ENCODE results near the gene ROR2. TPM values are rescaled to one million over a fixed set of nuclear protein-coding genes. Genes with fewer than 3 reads are reported as not detected.

The ROR2 gene
- total RNA-seq, 2 experiments from 2014 or later: not detected

DNA sequence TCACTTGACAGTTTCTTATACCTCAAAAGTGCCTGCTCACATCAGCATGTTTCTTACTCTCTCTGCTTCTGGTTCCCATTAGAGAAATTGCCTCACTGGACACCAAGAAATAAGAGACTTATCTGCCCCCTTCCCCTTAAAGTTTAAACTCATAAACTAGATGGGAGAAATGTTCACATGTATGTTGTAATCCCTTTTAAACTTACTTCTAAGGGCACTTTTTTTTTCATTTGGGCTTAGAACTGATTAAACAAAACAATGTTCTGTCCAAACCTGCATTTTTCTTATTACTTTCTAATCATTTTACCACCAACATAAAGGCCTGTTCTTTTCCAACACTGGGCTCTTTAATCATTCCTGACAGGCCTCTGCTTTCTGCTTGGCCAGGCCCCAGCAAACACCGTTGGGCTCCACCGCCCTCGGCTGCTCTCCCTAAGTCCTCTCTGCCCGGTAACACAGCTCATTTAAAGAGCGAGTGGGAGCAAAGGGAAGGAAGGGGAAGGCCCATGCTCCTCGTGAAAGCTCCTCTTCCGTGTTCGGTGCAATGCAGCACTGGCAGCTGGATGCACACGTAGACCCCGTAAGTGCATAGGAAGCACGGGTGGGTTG, 53.4 kb downstream of the ROR2 start:
- Mint-ChIP-seq H3K27me3 (peaks cover 38% of the 10 kb centered on the region), H3K9me3 (no peaks in the 10 kb centered on the region), H3K36me3 (ENCODE audit: low read depth) (no peaks in the 10 kb centered on the region), H3K4me1 (ENCODE audit: low read depth) (no peaks in the 10 kb centered on the region), H3K27ac (no peak overlapping the region), H3K4me3 (no peak overlapping the region)
- Histone ChIP-seq H3K4me3 (ENCODE audit: low read length) (no peak overlapping the region), H3K27ac (ENCODE audit: low read depth in 1 of 2, low read length in 2 of 2) (no peak overlapping the region), H3K36me3 (ENCODE audit: insufficient read depth, low read length) (no peaks in the 10 kb centered on the region), H3K27me3 (ENCODE audit: control insufficient read depth in 1 of 2, insufficient read depth in 2 of 2, low read length in 2 of 2) (peaks cover 2 to 7% of the 10 kb centered on the region in 2 experiments), H3K4me1 (ENCODE audit: insufficient read depth, low read length) (no peaks in the 10 kb centered on the region), H3K9me3 (ENCODE audit: control insufficient read depth in 1 of 2, insufficient read depth in 1 of 2, low read length in 2 of 2) (no peaks in the 10 kb centered on the region)
- intact Hi-C loops (cut with DNase I, micrococcal nuclease): no loop called here
- no peak for DNase-seq
- CTCF ChIA-PET: no interaction called here
- no peak for ATAC-seq (ENCODE audit: poor library complexity)
- TF ChIP-seq, protein P1, sequence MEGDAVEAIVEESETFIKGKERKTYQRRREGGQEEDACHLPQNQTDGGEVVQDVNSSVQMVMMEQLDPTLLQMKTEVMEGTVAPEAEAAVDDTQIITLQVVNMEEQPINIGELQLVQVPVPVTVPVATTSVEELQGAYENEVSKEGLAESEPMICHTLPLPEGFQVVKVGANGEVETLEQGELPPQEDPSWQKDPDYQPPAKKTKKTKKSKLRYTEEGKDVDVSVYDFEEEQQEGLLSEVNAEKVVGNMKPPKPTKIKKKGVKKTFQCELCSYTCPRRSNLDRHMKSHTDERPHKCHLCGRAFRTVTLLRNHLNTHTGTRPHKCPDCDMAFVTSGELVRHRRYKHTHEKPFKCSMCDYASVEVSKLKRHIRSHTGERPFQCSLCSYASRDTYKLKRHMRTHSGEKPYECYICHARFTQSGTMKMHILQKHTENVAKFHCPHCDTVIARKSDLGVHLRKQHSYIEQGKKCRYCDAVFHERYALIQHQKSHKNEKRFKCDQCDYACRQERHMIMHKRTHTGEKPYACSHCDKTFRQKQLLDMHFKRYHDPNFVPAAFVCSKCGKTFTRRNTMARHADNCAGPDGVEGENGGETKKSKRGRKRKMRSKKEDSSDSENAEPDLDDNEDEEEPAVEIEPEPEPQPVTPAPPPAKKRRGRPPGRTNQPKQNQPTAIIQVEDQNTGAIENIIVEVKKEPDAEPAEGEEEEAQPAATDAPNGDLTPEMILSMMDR (IDR thresholded peaks at IDR 0.05): no peak
- POLR2A ChIA-PET: no interaction called here

DNA sequence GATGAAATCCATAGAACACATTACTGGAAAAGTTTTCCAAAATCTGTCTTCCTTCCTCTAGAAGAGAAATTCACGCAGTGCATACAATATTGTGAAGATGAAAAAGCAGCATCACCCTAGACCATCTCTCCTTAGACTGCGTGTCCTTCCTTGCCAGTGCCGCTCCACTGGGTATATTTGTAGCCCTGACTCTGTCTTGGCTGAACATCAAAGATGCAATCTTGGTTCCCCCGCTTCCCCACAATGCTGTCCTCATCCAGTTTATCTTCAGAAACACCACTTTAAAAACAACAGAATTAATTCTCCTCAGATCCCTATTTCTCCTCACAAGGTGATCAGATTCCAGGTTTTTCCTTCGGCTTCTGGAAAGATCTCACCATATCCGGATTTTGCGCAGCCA, 53.9 kb downstream of the ROR2 start:
- no peaks in the 10 kb centered on the region for H3K36me3 ChIP-seq (ENCODE audit: insufficient read depth, low read length)
- no peak overlapping the region for H3K27ac ChIP-seq (ENCODE audit: low read depth in 1 of 2, low read length in 2 of 2)
- ATAC-seq (ENCODE audit: poor library complexity): no peak
- Mint-ChIP-seq H3K27me3 (peaks cover 38% of the 10 kb centered on the region), H3K36me3 (ENCODE audit: low read depth) (no peaks in the 10 kb centered on the region), H3K4me1 (ENCODE audit: low read depth) (no peaks in the 10 kb centered on the region), H3K4me3 (no peak overlapping the region), H3K9me3 (no peaks in the 10 kb centered on the region), H3K27ac (no peak overlapping the region)
- peaks cover 2 to 7% of the 10 kb centered on the region in 2 experiments for H3K27me3 ChIP-seq (ENCODE audit: control insufficient read depth in 1 of 2, insufficient read depth in 2 of 2, low read length in 2 of 2)
- no peaks in the 10 kb centered on the region for H3K4me1 ChIP-seq (ENCODE audit: insufficient read depth, low read length)
- CTCF ChIA-PET: no interaction called here
- H3K4me3 ChIP-seq (ENCODE audit: low read length): no peak overlapping the region
- POLR2A ChIA-PET: no interaction called here
- intact Hi-C loops (cut with DNase I, micrococcal nuclease): no loop called here
- H3K9me3 ChIP-seq (ENCODE audit: control insufficient read depth in 1 of 2, insufficient read depth in 1 of 2, low read length in 2 of 2): no peaks in the 10 kb centered on the region
- DNase-seq: no peak
- TF ChIP-seq, protein P1 (IDR thresholded peaks at IDR 0.05): no peak

DNA sequence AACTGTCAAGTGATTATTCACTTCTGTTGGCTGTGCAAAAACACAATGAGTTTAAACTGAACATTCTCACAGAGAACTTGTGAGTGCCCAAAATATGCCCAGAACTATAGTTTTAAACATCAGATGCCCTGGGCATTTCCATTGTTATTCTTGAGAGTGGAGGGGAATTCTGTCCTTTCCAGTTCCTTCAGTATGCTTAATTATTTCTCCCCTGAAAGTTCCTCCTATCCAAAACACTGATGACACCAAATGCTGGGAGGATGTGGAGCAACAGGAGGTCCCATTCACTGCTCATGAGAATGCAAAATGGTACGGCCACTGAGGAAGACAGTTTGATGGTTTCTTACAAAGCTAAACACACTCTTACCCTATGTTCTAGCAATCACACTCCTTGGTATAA, 55.5 kb downstream of the ROR2 start:
- Histone ChIP-seq H3K9me3 (ENCODE audit: control insufficient read depth in 1 of 2, insufficient read depth in 1 of 2, low read length in 2 of 2) (no peaks in the 10 kb centered on the region), H3K4me1 (ENCODE audit: insufficient read depth, low read length) (no peaks in the 10 kb centered on the region), H3K27ac (ENCODE audit: low read depth in 1 of 2, low read length in 2 of 2) (no peak overlapping the region), H3K4me3 (ENCODE audit: low read length) (no peak overlapping the region), H3K36me3 (ENCODE audit: insufficient read depth, low read length) (no peaks in the 10 kb centered on the region), H3K27me3 (ENCODE audit: control insufficient read depth in 1 of 2, insufficient read depth in 2 of 2, low read length in 2 of 2) (peaks cover 2 to 7% of the 10 kb centered on the region in 2 experiments)
- H3K4me3 Mint-ChIP-seq: no peak overlapping the region
- no peaks in the 10 kb centered on the region for H3K4me1 Mint-ChIP-seq (ENCODE audit: low read depth)
- H3K9me3 Mint-ChIP-seq: no peaks in the 10 kb centered on the region
- intact Hi-C loops (cut with DNase I, micrococcal nuclease): no loop called here
- ATAC-seq (ENCODE audit: poor library complexity) (no peak), DNase-seq (no peak)
- H3K36me3 Mint-ChIP-seq (ENCODE audit: low read depth): no peaks in the 10 kb centered on the region
- ChIA-PET POLR2A (no interaction called here), CTCF (no interaction called here)
- TF ChIP-seq, protein P1 (IDR thresholded peaks at IDR 0.05): no peak
- H3K27me3 Mint-ChIP-seq: peaks cover 42% of the 10 kb centered on the region
- H3K27ac Mint-ChIP-seq: no peak overlapping the region

Data from CD4-positive, alpha-beta T cell (primary cell).